ENCODE results near the gene HS3ST4. TPM values are rescaled to one million over a fixed set of nuclear protein-coding genes. Genes with fewer than 3 reads are reported as not detected.

HS3ST4 gene
- total and polyA plus RNA-seq, 2 experiments from 2014 or later: 0.44 to 2.1 TPM

DNA sequence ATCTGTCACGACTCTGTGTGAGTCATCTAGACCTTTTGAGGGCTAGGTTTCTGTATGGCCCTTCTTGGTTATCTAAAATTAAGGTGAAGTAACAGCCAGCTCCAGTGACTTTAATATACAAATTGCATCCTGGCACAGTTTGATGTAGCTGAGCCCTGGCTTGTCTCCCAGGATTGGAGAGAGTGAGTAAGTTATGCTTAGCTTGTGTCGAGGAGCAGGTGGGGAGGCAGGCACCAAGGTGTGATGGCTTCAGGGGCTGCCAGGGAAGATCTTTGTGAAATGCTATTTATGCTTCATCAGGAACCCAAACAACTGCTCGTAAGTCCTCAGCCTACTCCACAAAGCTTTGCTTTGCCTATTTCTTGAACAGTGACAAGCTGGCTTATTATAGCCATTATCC is 261.2 kb downstream of the HS3ST4 start (continued):
- TF ChIP-seq, protein P1, sequence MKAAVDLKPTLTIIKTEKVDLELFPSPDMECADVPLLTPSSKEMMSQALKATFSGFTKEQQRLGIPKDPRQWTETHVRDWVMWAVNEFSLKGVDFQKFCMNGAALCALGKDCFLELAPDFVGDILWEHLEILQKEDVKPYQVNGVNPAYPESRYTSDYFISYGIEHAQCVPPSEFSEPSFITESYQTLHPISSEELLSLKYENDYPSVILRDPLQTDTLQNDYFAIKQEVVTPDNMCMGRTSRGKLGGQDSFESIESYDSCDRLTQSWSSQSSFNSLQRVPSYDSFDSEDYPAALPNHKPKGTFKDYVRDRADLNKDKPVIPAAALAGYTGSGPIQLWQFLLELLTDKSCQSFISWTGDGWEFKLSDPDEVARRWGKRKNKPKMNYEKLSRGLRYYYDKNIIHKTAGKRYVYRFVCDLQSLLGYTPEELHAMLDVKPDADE (IDR thresholded peaks at IDR 0.05): no peak
- TF ChIP-seq ZNF114 (CRISPR knock-in tag; IDR thresholded peaks at IDR 0.05) (no peak), EZH2 (IDR thresholded peaks at IDR 0.05; ENCODE audit: low read depth, unreplicated experiment) (no peak)

DNA sequence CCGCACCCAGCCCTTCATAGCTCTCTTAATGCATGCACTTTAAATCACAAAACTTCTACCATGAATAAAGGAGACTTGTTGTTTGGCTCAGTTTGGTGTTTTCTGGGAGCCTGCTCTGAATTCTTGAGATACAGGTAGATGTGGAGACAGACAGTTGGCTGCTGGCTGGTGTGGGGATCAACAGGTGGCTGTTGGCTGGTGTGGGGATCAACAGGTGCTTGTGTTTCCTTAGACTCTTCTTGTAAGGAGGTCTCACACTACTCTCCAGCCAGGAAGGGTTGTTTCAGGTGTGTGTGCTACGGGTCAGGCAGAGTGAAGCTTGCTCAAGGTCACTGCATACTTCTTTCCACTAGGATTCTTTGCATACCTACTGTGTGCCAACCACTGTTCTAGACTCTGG is 265.9 kb downstream of the HS3ST4 start:
- H3K4me2 ChIP-seq: no peak overlapping the region
- Mint-ChIP-seq H3K4me3 (no peak overlapping the region), H3K9me3 (peaks cover 81% of the 10 kb centered on the region), H3K27me3 (ENCODE audit: insufficient read depth, low read depth, poor library complexity) (no peaks in the 10 kb centered on the region), H3K27ac (no peak overlapping the region), H3K36me3 (ENCODE audit: low read depth) (peaks cover 38% of the 10 kb centered on the region), H3K4me1 (peaks cover 3% of the 10 kb centered on the region; the same call in 2 of the 3 replicates)
- no peaks in the 10 kb centered on the region for H3K9me2 ChIP-seq (ENCODE audit: insufficient read depth)
- H2AFZ ChIP-seq: no peak overlapping the region
- no peak for DNase-seq (ENCODE audit: low spot score)
- H3K79me2 ChIP-seq (replicated peaks; ENCODE audit: insufficient read depth): no peaks in the 10 kb centered on the region
- no peaks in the 10 kb centered on the region for H3F3A ChIP-seq (replicated peaks; ENCODE audit: low read depth)
- ATAC-seq: no peak
- no peaks in the 10 kb centered on the region; the same call in 1 of the 2 replicates for H3K36me3 ChIP-seq (ENCODE audit: insufficient read depth)
- H3K4me1 ChIP-seq (ENCODE audit: insufficient read depth): 0 out of 2 replicates have a peak, but pooled peaks cover 3% of the 10 kb centered on the region
- no peaks in the 10 kb centered on the region for H4K20me1 ChIP-seq (replicated peaks; ENCODE audit: insufficient read depth)
- no peak overlapping the region for H3K4me3 ChIP-seq
- H3K27ac ChIP-seq (ENCODE audit: low read depth): no peak overlapping the region
- no peaks in the 10 kb centered on the region for H3K27me3 ChIP-seq (ENCODE audit: insufficient read depth)
- TF ChIP-seq, protein P1 (IDR thresholded peaks at IDR 0.05): no peak
- TF ChIP-seq, protein P2, sequence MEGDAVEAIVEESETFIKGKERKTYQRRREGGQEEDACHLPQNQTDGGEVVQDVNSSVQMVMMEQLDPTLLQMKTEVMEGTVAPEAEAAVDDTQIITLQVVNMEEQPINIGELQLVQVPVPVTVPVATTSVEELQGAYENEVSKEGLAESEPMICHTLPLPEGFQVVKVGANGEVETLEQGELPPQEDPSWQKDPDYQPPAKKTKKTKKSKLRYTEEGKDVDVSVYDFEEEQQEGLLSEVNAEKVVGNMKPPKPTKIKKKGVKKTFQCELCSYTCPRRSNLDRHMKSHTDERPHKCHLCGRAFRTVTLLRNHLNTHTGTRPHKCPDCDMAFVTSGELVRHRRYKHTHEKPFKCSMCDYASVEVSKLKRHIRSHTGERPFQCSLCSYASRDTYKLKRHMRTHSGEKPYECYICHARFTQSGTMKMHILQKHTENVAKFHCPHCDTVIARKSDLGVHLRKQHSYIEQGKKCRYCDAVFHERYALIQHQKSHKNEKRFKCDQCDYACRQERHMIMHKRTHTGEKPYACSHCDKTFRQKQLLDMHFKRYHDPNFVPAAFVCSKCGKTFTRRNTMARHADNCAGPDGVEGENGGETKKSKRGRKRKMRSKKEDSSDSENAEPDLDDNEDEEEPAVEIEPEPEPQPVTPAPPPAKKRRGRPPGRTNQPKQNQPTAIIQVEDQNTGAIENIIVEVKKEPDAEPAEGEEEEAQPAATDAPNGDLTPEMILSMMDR (conservative IDR thresholded peaks at IDR 0.05; ENCODE audit: low read depth in 2 of 2): no peak
- TF ChIP-seq CREB1 (CRISPR knock-in tag; IDR thresholded peaks at IDR 0.05; ENCODE audit: low read depth) (no peak), EZH2 (IDR thresholded peaks at IDR 0.05; ENCODE audit: low read depth, unreplicated experiment) (no peak), ZNF331 (CRISPR knock-in tag; IDR thresholded peaks at IDR 0.05; ENCODE audit: low read depth) (no peak), ZNF114 (CRISPR knock-in tag; IDR thresholded peaks at IDR 0.05) (no peak), STAT1 (IDR thresholded peaks at IDR 0.05; ENCODE audit: unreplicated experiment) (no peak), JUNB (IDR thresholded peaks at IDR 0.05; ENCODE audit: unreplicated experiment) (no peak), EZH2phosphoT487 (IDR thresholded peaks at IDR 0.05; ENCODE audit: unreplicated experiment) (no peak)
- TF ChIP-seq, protein P3, sequence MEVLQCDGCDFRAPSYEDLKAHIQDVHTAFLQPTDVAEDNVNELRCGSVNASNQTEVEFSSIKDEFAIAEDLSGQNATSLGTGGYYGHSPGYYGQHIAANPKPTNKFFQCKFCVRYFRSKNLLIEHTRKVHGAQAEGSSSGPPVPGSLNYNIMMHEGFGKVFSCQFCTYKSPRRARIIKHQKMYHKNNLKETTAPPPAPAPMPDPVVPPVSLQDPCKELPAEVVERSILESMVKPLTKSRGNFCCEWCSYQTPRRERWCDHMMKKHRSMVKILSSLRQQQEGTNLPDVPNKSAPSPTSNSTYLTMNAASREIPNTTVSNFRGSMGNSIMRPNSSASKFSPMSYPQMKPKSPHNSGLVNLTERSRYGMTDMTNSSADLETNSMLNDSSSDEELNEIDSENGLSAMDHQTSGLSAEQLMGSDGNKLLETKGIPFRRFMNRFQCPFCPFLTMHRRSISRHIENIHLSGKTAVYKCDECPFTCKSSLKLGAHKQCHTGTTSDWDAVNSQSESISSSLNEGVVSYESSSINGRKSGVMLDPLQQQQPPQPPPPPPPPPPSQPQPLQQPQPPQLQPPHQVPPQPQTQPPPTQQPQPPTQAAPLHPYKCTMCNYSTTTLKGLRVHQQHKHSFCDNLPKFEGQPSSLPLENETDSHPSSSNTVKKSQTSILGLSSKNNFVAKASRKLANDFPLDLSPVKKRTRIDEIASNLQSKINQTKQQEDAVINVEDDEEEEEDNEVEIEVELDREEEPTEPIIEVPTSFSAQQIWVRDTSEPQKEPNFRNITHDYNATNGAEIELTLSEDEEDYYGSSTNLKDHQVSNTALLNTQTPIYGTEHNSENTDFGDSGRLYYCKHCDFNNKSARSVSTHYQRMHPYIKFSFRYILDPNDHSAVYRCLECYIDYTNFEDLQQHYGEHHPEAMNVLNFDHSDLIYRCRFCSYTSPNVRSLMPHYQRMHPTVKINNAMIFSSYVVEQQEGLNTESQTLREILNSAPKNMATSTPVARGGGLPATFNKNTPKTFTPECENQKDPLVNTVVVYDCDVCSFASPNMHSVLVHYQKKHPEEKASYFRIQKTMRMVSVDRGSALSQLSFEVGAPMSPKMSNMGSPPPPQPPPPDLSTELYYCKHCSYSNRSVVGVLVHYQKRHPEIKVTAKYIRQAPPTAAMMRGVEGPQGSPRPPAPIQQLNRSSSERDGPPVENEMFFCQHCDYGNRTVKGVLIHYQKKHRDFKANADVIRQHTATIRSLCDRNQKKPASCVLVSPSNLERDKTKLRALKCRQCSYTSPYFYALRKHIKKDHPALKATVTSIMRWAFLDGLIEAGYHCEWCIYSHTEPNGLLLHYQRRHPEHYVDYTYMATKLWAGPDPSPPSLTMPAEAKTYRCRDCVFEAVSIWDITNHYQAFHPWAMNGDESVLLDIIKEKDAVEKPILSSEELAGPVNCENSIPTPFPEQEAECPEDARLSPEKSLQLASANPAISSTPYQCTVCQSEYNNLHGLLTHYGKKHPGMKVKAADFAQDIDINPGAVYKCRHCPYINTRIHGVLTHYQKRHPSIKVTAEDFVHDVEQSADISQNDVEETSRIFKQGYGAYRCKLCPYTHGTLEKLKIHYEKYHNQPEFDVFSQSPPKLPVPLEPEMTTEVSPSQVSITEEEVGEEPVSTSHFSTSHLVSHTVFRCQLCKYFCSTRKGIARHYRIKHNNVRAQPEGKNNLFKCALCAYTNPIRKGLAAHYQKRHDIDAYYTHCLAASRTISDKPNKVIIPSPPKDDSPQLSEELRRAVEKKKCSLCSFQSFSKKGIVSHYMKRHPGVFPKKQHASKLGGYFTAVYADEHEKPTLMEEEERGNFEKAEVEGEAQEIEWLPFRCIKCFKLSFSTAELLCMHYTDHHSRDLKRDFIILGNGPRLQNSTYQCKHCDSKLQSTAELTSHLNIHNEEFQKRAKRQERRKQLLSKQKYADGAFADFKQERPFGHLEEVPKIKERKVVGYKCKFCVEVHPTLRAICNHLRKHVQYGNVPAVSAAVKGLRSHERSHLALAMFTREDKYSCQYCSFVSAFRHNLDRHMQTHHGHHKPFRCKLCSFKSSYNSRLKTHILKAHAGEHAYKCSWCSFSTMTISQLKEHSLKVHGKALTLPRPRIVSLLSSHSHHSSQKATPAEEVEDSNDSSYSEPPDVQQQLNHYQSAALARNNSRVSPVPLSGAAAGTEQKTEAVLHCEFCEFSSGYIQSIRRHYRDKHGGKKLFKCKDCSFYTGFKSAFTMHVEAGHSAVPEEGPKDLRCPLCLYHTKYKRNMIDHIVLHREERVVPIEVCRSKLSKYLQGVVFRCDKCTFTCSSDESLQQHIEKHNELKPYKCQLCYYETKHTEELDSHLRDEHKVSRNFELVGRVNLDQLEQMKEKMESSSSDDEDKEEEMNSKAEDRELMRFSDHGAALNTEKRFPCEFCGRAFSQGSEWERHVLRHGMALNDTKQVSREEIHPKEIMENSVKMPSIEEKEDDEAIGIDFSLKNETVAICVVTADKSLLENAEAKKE (CRISPR knock-in tag; IDR thresholded peaks at IDR 0.05): no peak
- TF ChIP-seq, protein P4, sequence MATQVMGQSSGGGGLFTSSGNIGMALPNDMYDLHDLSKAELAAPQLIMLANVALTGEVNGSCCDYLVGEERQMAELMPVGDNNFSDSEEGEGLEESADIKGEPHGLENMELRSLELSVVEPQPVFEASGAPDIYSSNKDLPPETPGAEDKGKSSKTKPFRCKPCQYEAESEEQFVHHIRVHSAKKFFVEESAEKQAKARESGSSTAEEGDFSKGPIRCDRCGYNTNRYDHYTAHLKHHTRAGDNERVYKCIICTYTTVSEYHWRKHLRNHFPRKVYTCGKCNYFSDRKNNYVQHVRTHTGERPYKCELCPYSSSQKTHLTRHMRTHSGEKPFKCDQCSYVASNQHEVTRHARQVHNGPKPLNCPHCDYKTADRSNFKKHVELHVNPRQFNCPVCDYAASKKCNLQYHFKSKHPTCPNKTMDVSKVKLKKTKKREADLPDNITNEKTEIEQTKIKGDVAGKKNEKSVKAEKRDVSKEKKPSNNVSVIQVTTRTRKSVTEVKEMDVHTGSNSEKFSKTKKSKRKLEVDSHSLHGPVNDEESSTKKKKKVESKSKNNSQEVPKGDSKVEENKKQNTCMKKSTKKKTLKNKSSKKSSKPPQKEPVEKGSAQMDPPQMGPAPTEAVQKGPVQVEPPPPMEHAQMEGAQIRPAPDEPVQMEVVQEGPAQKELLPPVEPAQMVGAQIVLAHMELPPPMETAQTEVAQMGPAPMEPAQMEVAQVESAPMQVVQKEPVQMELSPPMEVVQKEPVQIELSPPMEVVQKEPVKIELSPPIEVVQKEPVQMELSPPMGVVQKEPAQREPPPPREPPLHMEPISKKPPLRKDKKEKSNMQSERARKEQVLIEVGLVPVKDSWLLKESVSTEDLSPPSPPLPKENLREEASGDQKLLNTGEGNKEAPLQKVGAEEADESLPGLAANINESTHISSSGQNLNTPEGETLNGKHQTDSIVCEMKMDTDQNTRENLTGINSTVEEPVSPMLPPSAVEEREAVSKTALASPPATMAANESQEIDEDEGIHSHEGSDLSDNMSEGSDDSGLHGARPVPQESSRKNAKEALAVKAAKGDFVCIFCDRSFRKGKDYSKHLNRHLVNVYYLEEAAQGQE (IDR thresholded peaks at IDR 0.05; ENCODE audit: unreplicated experiment): no peak
